ENCODE measurements around the gene TERF2IP. TPM values are rescaled to one million over a fixed set of nuclear protein-coding genes. Genes with fewer than 3 reads are reported as not detected.

Gene TERF2IP
- polyA plus RNA-seq, 3 donors, result 39.7 to 64.1 (median 47.9) TPM

DNA sequence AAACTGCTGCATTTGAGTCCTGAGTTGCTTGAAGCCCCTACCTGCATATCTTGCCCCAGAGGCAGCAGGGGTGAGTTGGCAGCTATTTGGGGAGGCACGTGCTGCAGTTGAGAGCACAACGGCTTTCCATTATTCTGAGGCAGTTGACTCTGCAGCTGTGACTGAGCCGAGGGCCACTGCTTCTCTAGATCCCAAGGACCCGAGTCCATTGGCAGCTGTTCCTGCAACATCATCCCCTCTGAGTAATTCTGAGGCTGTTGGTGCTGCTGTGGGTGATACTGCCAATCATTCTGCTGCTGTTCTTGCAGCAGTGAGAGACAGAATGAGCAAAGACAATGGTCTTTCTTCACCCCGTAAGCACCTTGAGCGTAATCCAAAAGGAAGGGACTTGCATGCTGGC, 12.7 kb downstream of the TERF2IP start:
- no peak overlapping the region for H3K4me3 Mint-ChIP-seq
- H3K4me1 ChIP-seq (ENCODE audit: control insufficient read depth in 1 of 2, insufficient read depth in 2 of 2, low read length in 2 of 2), result no peaks in the 10 kb centered on the region
- H3K9ac ChIP-seq (ENCODE audit: insufficient read depth, low read length, poor library complexity, severe bottlenecking), result no peak overlapping the region
- 100% methylated on average over 4 of the region's 6 CpGs for WGBS (ENCODE audit: insufficient coverage)
- H3K4me3 ChIP-seq (replicated peaks in 1 of 3; ENCODE audit: low read depth in 2 of 3, low read length in 3 of 3), result no peak overlapping the region
- no peak overlapping the region for H2AFZ ChIP-seq (ENCODE audit: insufficient read depth, low read depth, low read length, poor library complexity, severe bottlenecking)
- TF ChIP-seq, protein P1, sequence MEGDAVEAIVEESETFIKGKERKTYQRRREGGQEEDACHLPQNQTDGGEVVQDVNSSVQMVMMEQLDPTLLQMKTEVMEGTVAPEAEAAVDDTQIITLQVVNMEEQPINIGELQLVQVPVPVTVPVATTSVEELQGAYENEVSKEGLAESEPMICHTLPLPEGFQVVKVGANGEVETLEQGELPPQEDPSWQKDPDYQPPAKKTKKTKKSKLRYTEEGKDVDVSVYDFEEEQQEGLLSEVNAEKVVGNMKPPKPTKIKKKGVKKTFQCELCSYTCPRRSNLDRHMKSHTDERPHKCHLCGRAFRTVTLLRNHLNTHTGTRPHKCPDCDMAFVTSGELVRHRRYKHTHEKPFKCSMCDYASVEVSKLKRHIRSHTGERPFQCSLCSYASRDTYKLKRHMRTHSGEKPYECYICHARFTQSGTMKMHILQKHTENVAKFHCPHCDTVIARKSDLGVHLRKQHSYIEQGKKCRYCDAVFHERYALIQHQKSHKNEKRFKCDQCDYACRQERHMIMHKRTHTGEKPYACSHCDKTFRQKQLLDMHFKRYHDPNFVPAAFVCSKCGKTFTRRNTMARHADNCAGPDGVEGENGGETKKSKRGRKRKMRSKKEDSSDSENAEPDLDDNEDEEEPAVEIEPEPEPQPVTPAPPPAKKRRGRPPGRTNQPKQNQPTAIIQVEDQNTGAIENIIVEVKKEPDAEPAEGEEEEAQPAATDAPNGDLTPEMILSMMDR (IDR thresholded peaks at IDR 0.05), result no peak
- peaks cover 8% of the 10 kb centered on the region for H3K79me2 ChIP-seq (ENCODE audit: insufficient read depth, low read length)
- peaks cover 40 to 50% of the 10 kb centered on the region in 2 donors for H3K36me3 Mint-ChIP-seq
- H3K27ac Mint-ChIP-seq, result no peak overlapping the region
- no peaks in the 10 kb centered on the region for H3K27me3 Mint-ChIP-seq (ENCODE audit: low read depth in 3 of 3)
- no peaks in the 10 kb centered on the region for H3K27me3 ChIP-seq (ENCODE audit: control insufficient read depth in 2 of 2, insufficient read depth in 2 of 2, low read length in 2 of 2)
- peaks cover 29% of the 10 kb centered on the region for H4K20me1 ChIP-seq (ENCODE audit: insufficient read depth, low read length)
- H3K4me1 Mint-ChIP-seq, result no peaks in the 10 kb centered on the region
- H3K9me3 Mint-ChIP-seq, result peaks cover 0 to 10% (median 0%) of the 10 kb centered on the region in 7 donors
- H3K27ac ChIP-seq (ENCODE audit: low read depth in 1 of 2, low read length in 2 of 2), result no peak overlapping the region
- no peaks in the 10 kb centered on the region for H3K9me3 ChIP-seq (replicated peaks in 1 of 2; ENCODE audit: control insufficient read depth in 1 of 2, insufficient read depth in 1 of 2, low read length in 2 of 2)
- DNase-seq, result no peak
- intact Hi-C loops (cut with micrococcal nuclease), result no loop called here
- no peak overlapping the region for H3K4me2 ChIP-seq (replicated peaks; ENCODE audit: extremely low read depth, low read length, poor library complexity, severe bottlenecking)
- H3K36me3 ChIP-seq (replicated peaks in 1 of 2; ENCODE audit: control insufficient read depth in 1 of 2, insufficient read depth in 2 of 2, low read length in 2 of 2), result peaks cover 37 to 60% of the 10 kb centered on the region in 2 donors

DNA sequence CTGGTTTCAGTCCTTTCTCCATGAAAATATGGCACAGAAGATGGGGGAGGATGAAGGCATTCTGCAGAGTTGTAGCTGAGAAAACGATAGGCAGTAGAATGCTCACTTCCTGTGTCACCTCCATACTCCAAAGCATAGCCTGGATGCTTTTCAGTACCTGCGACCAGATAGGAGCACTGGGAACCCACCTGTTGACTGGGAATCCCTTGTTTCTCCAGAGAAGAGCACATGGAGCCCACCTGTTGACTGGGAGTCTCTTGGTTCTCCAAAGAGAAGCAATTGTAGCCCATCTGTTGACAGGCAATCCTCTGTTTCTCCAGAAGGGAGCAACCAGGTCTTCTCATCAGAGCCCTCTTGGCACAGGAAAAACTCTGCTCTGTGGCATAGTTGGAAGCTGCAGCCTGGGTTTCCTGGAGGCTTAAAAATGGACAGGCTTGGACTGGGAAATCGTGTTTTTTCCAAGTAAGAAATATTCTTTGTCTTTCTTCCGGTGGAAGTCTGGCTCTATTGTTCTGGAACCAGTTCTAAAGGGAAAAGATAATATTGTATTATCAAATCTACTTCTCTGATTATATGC, 13.2 kb downstream of the TERF2IP start:
- Histone ChIP-seq H3K4me1 (ENCODE audit: control insufficient read depth in 1 of 2, insufficient read depth in 2 of 2, low read length in 2 of 2) (no peaks in the 10 kb centered on the region), H3K9me3 (replicated peaks in 1 of 2; ENCODE audit: control insufficient read depth in 1 of 2, insufficient read depth in 1 of 2, low read length in 2 of 2) (no peaks in the 10 kb centered on the region), H3K79me2 (ENCODE audit: insufficient read depth, low read length) (peaks cover 6% of the 10 kb centered on the region), H3K27ac (ENCODE audit: low read depth in 1 of 2, low read length in 2 of 2) (no peak overlapping the region), H3K27me3 (ENCODE audit: control insufficient read depth in 2 of 2, insufficient read depth in 2 of 2, low read length in 2 of 2) (no peaks in the 10 kb centered on the region), H3K36me3 (replicated peaks in 1 of 2; ENCODE audit: control insufficient read depth in 1 of 2, insufficient read depth in 2 of 2, low read length in 2 of 2) (peaks cover 32 to 55% of the 10 kb centered on the region in 2 donors), H3K4me3 (replicated peaks in 1 of 3; ENCODE audit: low read depth in 2 of 3, low read length in 3 of 3) (no peak overlapping the region), H3K9ac (ENCODE audit: insufficient read depth, low read length, poor library complexity, severe bottlenecking) (no peak overlapping the region), H4K20me1 (ENCODE audit: insufficient read depth, low read length) (peaks cover 24% of the 10 kb centered on the region), H2AFZ (ENCODE audit: insufficient read depth, low read depth, low read length, poor library complexity, severe bottlenecking) (no peak overlapping the region), H3K4me2 (replicated peaks; ENCODE audit: extremely low read depth, low read length, poor library complexity, severe bottlenecking) (no peak overlapping the region)
- H3K4me3 Mint-ChIP-seq, result no peak overlapping the region
- intact Hi-C loops (cut with micrococcal nuclease), result no loop called here
- 100% methylated on average over 1 of the region's 4 CpGs for WGBS (ENCODE audit: insufficient coverage)
- peaks cover 0 to 10% (median 0%) of the 10 kb centered on the region in 7 donors for H3K9me3 Mint-ChIP-seq
- no peak for DNase-seq
- no peaks in the 10 kb centered on the region for H3K4me1 Mint-ChIP-seq
- no peaks in the 10 kb centered on the region for H3K27me3 Mint-ChIP-seq (ENCODE audit: low read depth in 3 of 3)
- H3K27ac Mint-ChIP-seq, result no peak overlapping the region
- peaks cover 35 to 45% of the 10 kb centered on the region in 2 donors for H3K36me3 Mint-ChIP-seq
- TF ChIP-seq, protein P1 (IDR thresholded peaks at IDR 0.05), result no peak
